GM21447 (cell line): ENCODE data around the gene USP5.
A peak's percentile ranks its signal among the peaks of the same experiment; 100 is the strongest.

ENCODE experiments used
- ATAC-seq: cut with Tn5 transposase; IDR thresholded peaks from one replicate; pipeline ENCODE4 v1.9.1; 2021; ENCODE audit not compliant: unreplicated experiment

Gene USP5, protein sequence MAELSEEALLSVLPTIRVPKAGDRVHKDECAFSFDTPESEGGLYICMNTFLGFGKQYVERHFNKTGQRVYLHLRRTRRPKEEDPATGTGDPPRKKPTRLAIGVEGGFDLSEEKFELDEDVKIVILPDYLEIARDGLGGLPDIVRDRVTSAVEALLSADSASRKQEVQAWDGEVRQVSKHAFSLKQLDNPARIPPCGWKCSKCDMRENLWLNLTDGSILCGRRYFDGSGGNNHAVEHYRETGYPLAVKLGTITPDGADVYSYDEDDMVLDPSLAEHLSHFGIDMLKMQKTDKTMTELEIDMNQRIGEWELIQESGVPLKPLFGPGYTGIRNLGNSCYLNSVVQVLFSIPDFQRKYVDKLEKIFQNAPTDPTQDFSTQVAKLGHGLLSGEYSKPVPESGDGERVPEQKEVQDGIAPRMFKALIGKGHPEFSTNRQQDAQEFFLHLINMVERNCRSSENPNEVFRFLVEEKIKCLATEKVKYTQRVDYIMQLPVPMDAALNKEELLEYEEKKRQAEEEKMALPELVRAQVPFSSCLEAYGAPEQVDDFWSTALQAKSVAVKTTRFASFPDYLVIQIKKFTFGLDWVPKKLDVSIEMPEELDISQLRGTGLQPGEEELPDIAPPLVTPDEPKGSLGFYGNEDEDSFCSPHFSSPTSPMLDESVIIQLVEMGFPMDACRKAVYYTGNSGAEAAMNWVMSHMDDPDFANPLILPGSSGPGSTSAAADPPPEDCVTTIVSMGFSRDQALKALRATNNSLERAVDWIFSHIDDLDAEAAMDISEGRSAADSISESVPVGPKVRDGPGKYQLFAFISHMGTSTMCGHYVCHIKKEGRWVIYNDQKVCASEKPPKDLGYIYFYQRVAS

DNA sequence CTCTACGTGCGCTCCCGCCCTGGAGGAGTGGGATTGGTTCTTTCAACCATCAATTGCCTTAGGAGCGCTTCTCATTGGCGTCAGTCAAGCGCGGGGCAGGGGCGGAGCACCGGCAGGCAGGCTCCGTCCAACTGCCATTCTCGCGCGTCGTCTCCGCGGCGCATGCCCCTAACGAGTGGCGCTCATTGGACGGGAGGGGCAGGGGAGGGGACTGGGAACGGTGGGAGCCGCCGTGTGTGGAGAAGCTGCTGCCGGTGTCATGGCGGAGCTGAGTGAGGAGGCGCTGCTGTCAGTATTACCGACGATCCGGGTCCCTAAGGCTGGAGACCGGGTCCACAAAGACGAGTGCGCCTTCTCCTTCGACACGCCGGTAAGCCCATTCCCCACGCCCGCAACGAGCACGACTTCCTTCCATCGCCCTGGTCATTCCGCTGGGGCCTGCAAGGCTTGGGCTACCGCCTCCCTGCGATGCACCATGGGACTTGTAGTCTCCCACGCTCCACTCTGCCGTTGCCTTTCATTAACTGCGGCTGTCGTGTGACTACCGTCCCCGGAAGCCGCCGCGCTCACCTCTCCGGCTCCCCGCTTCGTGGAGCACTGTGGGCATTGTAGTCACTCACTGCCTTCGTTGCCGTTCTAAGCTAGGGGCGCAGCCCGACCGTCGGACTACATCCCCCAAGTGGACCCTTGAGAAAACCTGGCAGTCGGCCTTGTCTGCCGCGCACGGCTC lies at the start of gene USP5:
Gene USP5 (plus strand): TSS at position 230 of the 730 bp plus-strand sequence. CDS start 30 bp downstream, at position 260.
- peak; percentile 71 for ATAC-seq

DNA sequence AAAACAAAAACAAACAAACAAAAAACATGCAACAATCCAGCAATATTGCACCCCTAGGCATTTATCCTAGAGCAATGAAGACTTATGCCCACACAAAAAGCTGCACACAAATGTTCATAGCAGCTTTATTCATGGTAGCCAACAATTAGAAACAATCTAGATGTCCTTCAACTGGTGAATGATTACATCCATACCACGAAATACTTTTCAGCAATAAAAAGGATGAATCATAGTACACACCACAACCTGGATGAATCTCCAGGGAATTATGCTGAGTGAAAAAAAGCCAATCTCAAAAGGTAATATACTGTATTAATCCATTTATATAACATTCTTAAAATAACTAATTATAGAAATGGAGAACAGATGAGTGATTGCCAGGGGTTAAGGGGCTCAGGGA lies 44.8 kb upstream of the USP5 start:
- ATAC-seq: no peak

DNA sequence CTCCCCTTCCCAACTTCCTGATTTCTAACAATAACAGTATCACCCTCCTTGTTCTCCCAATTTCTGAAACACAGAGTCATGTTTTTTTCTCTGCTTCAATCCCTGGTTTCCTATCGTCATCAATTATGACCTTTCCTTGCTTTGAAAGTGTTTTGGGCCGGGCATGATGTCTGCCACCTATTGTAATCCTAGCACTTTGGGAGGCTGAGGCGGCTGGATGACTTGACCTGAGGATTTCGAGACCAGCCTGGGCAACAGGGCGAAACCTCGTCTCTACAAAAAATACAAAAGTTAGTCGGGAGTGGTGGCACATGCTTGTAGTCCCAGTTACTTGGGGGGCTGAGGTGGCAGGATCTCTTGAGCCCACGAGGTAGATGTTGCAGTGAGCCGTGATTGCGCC lies 42.9 kb upstream of the USP5 start:
- no peak for ATAC-seq

DNA sequence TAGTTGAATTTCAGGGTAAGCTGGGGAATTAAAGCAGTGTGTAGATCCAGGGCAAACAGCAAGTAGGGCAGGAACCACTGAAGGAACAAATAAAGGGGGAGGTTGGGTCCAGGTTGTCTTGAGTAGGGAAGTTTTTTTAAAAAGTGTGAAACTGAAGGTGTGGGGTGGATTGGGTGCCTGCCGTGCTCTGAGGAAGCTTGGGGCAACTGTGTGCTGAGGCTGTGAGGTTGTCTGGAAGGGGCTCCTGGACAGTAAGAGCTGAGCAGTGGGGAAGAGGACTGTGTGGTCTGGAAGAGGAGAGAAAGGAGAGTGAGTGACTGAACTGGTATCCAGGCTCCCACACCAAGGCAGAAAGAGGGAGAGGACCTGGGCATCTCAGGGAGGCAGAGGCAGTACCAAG lies 41.2 kb upstream of the USP5 start:
- ATAC-seq: no peak

DNA sequence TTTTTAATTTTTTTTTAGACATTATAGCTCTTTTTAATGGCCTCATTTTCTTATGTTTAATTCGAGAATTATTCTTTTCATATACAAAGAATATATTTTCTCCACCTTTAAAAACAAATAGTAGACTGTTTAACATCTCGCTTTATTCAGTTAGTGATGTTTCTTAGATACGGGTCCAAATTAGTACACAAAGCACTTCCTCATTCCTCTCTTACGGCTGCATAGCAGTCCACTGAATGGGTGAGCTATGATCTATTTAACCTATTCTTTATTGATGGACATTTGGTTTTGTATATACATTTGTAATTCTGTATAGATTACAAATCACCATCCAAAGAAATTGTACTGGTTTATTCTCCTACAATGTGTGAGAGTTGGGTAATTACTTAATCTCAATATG lies 38.6 kb upstream of the USP5 start:
- ATAC-seq: no peak

DNA sequence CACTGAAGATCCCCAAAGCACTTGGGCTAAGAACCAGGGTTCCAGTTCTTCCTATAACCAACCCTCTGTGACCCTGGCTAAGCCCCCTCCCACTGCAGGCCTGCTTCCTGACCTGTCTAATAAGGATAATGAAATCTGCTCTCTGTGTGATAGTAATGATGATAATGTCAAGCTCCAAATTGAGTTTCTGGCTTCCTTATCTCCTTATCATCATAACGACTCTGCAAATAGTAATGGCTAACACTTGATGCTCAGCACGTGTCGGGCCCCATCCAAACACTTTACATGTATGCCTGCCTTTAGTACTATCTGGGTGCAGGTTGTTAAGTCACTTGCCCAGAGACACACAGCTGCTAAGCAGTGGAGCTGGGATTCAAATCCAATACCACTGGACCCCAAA lies 35.4 kb upstream of the USP5 start:
- no peak for ATAC-seq

DNA sequence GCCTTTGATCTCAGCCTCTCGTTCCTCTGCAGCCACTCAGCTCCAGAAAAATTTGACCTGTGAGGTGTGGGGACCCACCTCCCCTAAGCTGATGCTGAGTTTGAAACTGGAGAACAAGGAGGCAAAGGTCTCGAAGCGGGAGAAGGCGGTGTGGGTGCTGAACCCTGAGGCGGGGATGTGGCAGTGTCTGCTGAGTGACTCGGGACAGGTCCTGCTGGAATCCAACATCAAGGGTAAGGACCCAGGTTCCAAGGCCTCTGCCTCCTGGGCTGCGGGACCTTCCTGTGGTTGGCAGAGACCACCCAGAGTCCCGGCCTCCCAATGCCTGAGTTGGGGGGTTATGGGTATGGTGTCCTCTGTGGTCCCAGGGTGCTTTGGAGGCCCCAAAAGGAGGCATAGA lies 34.9 kb upstream of the USP5 start:
- no peak for ATAC-seq

DNA sequence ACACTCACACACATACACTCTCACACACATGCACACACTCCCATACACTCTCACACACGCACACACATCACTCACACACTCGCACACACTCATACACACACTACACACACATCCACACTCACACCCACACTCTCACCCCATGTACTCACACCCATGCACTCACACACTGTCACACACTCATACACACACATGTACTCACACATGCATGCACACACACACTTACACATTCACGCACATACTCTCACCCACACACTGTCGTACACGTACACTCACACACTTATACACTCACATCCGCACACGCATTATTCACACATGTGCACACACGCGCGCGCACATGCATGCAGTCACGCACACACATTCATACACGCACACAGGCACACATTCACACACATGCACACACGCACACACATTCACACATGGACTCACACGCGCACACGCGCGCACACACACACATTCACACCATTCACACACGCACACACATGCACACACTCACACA lies 34.2 kb upstream of the USP5 start:
- ATAC-seq: no peak

DNA sequence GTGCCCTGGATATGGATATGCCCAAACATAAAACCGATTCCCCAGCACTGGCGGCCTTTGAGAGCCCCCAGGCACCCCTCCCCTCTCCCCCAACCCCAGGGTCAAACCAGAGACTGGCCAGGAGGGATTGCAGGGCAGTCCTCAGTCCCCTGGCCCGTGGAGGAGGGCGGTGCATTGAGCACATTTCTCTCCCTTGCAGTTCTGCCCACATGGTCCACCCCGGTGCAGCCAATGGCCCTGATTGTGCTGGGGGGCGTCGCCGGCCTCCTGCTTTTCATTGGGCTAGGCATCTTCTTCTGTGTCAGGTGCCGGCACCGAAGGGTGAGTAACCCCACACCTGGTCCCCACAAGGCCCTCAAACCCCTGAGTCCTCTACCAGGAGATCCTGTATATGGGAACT lies 33.7 kb upstream of the USP5 start:
- ATAC-seq: no peak

DNA sequence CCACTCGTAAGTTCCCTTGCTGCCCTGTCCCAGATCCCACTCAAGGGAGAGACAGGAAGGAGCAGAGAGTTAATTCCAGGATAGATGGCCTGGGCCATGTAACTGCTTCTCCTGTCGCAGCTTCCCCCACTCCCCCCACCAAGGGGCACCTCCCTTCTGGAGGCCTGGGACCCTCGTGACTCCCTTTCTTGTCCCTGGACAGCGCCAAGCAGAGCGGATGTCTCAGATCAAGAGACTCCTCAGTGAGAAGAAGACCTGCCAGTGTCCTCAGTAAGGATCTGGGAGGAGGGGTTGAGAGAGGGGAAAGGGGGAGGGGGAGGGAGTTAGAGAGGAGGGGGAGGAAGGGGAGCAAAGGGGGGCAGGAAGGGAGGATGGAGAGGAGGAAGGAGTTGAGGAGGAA lies 33.3 kb upstream of the USP5 start:
- ATAC-seq: no peak

DNA sequence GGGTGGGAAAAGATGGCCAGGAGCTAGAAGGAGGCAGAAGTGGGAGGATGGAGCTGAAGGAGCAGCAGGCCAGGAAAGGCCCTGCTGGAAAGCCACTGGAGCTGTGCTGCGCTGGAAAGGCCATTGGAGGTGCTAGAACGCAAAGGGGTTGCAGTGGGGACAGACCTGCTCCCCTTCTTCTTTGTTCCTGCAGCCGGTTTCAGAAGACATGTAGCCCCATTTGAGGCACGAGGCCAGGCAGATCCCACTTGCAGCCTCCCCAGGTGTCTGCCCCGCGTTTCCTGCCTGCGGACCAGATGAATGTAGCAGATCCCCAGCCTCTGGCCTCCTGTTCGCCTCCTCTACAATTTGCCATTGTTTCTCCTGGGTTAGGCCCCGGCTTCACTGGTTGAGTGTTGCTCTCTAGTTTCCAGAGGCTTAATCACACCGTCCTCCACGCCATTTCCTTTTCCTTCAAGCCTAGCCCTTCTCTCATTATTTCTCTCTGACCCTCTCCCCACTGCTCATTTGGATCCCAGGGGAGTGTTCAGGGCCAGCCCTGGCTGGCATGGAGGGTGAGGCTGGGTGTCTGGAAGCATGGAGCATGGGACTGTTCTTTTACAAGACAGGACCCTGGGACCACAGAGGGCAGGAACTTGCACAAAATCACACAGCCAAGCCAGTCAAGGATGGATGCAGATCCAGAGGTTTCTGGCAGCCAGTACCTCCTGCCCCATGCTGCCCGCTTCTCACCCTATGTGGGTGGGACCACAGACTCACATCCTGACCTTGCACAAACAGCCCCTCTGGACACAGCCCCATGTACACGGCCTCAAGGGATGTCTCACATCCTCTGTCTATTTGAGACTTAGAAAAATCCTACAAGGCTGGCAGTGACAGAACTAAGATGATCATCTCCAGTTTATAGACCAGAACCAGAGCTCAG lies 32.6 kb upstream of the USP5 start:
- no peak for ATAC-seq

DNA sequence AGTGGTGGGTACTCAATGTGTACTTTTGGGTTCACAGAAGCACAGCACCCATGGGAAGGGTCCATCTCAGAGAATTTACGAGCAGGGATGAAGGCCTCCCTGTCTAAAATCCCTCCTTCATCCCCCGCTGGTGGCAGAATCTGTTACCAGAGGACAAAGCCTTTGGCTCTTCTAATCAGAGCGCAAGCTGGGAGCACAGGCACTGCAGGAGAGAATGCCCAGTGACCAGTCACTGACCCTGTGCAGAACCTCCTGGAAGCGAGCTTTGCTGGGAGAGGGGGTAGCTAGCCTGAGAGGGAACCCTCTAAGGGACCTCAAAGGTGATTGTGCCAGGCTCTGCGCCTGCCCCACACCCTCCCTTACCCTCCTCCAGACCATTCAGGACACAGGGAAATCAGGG lies 31.8 kb upstream of the USP5 start:
- no peak for ATAC-seq

DNA sequence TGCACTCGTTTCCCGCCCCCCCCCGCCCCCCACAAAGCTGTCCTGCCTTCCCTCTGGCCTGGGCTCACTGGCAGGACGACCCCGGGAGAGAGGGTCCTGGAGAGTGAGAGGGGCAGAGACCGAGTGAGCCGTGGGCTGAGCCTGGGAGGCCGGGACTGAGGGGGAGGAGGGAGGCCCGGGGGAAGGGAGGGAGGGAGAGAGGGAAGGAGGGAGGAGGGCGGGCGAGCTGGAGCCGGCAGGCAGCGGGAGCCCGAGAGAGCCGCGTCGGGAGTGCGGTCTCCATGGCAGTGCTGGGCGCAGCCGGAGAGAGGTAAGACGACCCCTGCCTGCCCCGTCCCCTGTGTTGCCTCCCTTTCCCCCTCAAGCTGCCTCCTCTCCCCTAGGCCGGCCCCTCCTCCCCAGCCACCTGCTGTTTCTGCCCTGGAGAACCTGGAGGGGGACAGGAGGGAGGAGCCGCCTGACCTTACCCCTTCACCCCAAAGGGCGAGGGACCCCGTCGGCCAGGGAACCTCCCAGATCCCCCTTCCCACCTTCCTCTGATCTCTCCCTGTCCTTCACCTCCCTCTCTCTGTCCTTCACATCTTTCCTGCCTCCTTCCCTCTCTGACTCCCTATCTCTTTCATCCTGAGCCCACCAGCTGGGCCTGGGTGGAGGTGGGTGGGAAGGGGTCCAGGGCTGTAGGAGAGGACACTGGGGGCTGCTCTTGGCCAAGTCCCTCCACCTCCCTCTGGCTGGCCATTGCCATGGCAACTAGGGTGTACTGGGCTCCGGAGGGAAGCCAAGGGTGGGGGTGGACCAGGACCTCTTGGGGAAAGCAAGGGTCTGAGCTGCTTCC lies 30.1 kb upstream of the USP5 start, which contains the start of gene GPR162:
Gene GPR162 (plus strand): TSS at position 231 of the 835 bp plus-strand sequence. CDS start 2,078 bp downstream, outside the sequence.
- ATAC-seq: no peak

DNA sequence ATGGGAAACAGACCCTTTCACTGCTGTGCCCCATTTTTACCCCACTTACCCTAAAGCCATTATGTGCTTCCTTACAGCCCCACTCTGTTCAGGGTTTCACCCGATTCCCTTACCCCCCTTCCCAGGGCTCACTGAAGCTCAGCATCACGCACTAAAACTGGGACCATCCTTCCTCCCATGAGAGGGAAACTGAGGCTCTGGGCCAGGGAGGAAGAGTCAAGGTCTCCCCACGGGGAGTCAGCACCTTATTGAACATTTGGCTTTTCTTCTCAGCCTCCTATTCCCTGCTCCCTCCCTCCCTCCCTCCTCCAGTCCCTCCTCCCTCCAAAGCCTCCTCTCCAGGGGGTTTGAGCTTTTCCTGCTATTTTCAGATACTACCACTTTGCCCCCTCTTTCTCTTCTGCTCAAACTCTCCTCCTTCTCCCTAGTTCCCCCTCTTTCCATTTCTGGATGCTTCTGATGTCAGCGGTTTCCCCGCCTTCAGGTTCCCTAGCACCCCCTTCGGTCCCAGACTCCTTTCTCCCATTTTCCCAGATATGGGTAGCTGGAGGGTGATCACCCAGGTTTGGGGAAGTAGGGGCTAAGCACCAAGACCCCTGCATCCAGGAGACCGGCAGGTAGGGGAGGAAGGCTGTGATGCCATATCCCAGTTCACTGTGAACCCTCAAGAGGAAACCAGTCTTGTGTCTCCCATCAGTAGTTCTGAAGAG lies 29.4 kb upstream of the USP5 start:
- ATAC-seq: no peak

DNA sequence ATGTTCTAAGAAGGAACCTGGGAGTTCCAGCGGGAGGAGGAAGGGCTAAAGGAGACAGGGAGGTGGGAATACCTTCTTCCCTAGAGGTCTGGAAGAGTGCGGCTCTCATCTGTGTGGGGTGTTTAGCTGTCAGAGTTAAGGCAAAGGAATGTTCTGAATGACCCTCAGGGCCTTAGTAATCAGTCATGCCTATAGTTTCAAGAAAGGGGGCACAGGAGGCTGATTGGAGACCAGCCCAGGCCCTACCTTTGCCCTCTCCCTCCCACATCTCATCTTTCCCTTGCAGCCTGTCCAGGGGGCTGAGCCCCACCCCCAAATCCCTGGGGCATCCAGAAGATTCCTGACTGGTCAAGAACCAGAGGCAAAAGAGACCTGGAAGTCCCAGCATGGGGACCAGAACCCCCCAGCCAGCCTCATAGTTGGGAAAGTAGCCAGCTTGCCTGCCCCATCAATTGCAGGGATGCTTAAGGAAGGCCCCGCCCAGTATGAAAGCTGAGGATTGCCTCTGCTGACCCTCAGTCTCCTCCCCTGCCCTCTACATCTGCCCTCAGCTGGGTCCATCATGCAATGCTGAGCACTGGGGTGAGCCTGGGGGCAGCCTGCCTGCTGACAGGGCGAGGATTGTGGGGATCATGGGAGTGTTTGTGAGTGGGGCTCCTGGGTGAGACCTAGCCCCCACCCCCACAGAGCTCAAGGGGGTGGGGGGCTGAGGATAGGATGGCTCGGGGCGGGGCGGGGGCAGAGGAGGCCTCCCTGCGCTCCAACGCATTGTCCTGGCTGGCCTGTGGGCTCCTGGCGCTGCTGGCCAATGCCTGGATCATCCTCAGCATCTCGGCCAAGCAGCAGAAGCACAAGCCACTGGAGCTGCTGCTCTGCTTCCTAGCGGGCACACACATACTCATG lies 28.5 kb upstream of the USP5 start:
- no peak for ATAC-seq

DNA sequence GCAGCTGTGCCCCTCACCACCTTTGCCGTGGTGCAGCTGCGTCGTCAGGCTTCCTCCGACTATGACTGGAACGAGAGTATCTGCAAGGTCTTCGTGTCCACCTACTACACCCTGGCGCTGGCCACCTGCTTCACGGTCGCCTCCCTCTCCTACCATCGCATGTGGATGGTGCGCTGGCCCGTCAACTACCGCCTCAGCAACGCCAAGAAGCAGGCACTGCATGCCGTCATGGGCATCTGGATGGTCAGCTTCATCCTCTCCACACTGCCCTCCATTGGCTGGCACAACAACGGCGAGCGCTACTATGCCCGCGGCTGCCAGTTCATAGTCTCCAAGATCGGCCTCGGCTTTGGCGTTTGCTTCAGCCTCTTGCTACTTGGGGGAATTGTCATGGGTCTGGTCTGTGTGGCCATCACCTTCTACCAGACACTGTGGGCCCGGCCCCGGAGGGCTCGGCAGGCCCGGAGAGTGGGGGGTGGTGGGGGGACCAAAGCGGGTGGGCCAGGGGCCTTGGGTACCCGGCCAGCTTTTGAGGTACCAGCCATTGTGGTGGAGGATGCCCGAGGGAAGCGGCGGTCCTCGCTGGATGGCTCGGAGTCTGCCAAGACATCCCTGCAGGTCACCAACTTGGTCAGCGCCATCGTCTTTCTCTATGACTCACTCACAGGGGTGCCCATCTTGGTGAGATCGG lies 27.7 kb upstream of the USP5 start:
- no peak for ATAC-seq

DNA sequence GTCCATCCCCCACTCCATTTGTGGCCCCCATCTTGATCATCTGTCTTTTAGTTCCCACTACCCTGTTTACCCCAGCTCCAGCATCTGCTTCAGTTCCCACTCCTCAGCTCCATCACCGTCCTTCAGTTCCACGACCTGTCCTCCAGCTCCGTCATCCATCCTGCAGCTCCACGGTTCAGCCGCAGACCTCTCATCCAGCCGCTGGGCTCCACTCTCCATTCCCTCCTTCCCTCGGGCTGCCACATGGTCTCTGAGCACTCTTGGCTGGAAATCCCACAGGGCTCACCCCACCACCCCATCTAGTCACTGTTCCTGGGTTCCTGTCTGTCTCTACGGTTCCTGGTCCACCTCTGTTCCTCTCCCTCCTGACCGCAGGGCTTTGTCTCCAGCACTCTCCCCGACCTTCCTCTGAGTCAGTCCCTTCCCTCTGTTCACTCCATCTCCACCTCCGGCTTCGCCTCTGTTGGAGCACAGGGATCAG lies 27.0 kb upstream of the USP5 start:
- no peak for ATAC-seq
